ENCODE data around the gene PLA1A. TPM values are rescaled to one million over a fixed set of nuclear protein-coding genes. Genes with fewer than 3 reads are reported as not detected.
A peak's percentile ranks its signal among the peaks of the same experiment; 100 is the strongest.

PLA1A gene
- total and polyA plus RNA-seq, 2 donors (not counting 1 experiment from before 2014, with no cell fraction given) = 0.27 to 0.28 TPM

DNA sequence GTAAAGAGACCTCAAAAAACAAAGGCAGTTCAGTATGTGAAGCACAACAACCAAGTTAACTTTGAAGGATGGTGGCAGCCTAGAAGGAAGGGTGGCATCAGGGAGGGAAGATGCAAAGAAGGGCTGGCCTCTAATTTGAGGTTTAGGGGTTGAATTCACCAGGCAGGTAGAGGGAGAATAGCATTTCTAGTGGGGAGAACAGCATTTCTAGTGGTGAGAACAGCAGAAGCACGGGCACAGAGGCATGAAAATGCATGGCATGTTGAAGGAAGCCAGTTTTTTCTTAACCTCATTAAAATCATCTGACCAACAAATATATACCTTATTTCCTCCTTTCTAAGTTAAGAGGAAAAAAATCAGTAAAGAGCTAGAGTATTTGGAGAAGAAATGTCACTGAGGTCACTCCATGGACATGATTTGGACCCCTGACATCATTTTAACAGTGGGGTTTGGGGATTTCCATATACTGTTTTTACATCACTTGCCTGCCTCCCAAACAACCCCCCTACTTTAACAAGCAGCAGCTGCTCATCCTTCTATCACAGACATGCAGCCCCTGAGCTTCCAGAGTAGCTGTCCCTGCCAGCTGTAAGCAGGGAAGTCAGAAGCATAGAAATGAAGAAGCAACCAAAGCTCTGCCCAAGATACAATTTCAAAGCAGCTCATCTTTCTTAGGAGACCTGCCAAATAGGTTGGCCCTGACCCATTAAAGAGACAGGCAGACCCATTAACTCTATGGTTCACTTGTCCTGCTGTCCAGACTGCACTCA lies 65.1 kb downstream of the PLA1A start:
- no peak overlapping the region for H2AFZ ChIP-seq (ENCODE audit: insufficient read depth, low read depth, low read length, poor library complexity, severe bottlenecking)
- CTCF ChIA-PET = interaction anchor here (0.7 to 1.2 kb wide), 4 partner anchors 10 to 103 kb away, joined by 3 to 4 read pairs (median 4); partner anchors contain the start of gene CD80
- H4K20me1 ChIP-seq (ENCODE audit: control insufficient read depth, insufficient read depth, low read length, poor library complexity, severe bottlenecking) = no peaks in the 10 kb centered on the region
- peaks cover 48% of the 10 kb centered on the region for H3K4me1 Mint-ChIP-seq
- POLR2A ChIA-PET = no interaction called here
- H3K27ac Mint-ChIP-seq = peak overlapping the region; percentile 42
- no peaks in the 10 kb centered on the region for H3K27me3 Mint-ChIP-seq
- no CpG with 5 or more reads among the region's 1 CpG for WGBS (ENCODE audit: insufficient coverage)
- H3K4me3 ChIP-seq (ENCODE audit: control extremely low read depth in 1 of 5, extremely low read depth in 1 of 5, insufficient read depth in 1 of 5, low read depth in 2 of 5, low read length in 4 of 5) = no peak overlapping the region
- no peak overlapping the region for H3K9ac ChIP-seq (ENCODE audit: low read length)
- no peaks in the 10 kb centered on the region for H3K36me3 ChIP-seq (replicated peaks in 1 of 2; ENCODE audit: control extremely low read depth in 1 of 2, control insufficient read depth in 1 of 2, extremely low read depth in 1 of 2, insufficient read depth in 2 of 2, low read length in 1 of 2)
- no peaks in the 10 kb centered on the region for H3K79me2 ChIP-seq (ENCODE audit: control insufficient read depth, insufficient read depth, low read length)
- peak; percentile 13 for DNase-seq
- no peaks in the 10 kb centered on the region for H3K9me3 ChIP-seq (ENCODE audit: control extremely low read depth in 1 of 3, control insufficient read depth in 2 of 3, insufficient read depth in 1 of 3, low read length in 2 of 3)
- no peak overlapping the region for H3K4me2 ChIP-seq (replicated peaks; ENCODE audit: low read depth, low read length, poor library complexity, severe bottlenecking)
- ATAC-seq (ENCODE audit: low read depth) = no peak
- peaks cover 9 to 15% of the 10 kb centered on the region in 2 donors for H3K4me1 ChIP-seq (ENCODE audit: control insufficient read depth in 2 of 2, insufficient read depth in 2 of 2, low read length in 2 of 2)
- TF ChIP-seq, protein P1, sequence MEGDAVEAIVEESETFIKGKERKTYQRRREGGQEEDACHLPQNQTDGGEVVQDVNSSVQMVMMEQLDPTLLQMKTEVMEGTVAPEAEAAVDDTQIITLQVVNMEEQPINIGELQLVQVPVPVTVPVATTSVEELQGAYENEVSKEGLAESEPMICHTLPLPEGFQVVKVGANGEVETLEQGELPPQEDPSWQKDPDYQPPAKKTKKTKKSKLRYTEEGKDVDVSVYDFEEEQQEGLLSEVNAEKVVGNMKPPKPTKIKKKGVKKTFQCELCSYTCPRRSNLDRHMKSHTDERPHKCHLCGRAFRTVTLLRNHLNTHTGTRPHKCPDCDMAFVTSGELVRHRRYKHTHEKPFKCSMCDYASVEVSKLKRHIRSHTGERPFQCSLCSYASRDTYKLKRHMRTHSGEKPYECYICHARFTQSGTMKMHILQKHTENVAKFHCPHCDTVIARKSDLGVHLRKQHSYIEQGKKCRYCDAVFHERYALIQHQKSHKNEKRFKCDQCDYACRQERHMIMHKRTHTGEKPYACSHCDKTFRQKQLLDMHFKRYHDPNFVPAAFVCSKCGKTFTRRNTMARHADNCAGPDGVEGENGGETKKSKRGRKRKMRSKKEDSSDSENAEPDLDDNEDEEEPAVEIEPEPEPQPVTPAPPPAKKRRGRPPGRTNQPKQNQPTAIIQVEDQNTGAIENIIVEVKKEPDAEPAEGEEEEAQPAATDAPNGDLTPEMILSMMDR (IDR thresholded peaks at IDR 0.05) = no peak
- no peak for TF ChIP-seq EZH2 (IDR thresholded peaks at IDR 0.05; ENCODE audit: borderline replicate concordance, insufficient read depth, low read depth, low read length, poor library complexity, severe bottlenecking)
- no peaks in the 10 kb centered on the region for H3K9me3 Mint-ChIP-seq (ENCODE audit: insufficient read depth)
- intact Hi-C loops (cut with micrococcal nuclease) = no loop called here
- H3K4me3 Mint-ChIP-seq = no peak overlapping the region
- H3K27me3 ChIP-seq (replicated peaks in 1 of 4; ENCODE audit: control extremely low read depth in 1 of 4, control insufficient read depth in 3 of 4, insufficient read depth in 4 of 4, low read length in 3 of 4) = no peaks in the 10 kb centered on the region
- H3K27ac ChIP-seq (ENCODE audit: low read length in 2 of 2) = no peak overlapping the region

DNA sequence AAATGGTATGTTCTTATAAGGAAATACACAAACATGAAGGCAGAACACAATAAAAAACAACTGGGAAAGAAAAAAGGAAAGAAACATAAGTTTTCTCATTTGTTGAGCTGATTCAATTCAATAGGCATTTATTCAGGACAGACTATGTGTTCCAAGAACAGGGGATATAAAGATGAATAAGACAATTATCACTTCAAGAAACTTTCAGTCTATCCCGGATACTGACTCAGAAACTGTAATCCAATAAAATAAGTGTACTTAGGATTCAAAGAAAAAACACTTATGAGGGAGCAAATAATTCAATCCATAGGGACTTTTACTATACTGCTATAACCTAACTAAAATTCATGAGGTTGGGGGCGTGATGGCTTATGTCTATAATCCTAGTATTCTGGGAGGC lies 66.2 kb downstream of the PLA1A start:
- H3K4me1 ChIP-seq (ENCODE audit: control insufficient read depth in 2 of 2, insufficient read depth in 2 of 2, low read length in 2 of 2) = peaks cover 9 to 15% of the 10 kb centered on the region in 2 donors
- no CpG with 5 or more reads among the region's 2 CpGs for WGBS (ENCODE audit: insufficient coverage)
- H3K79me2 ChIP-seq (ENCODE audit: control insufficient read depth, insufficient read depth, low read length) = no peaks in the 10 kb centered on the region
- intact Hi-C loops (cut with micrococcal nuclease) = no loop called here
- no peak overlapping the region for H2AFZ ChIP-seq (ENCODE audit: insufficient read depth, low read depth, low read length, poor library complexity, severe bottlenecking)
- no peak overlapping the region for H3K9ac ChIP-seq (ENCODE audit: low read length)
- no peak for ATAC-seq (ENCODE audit: low read depth)
- Mint-ChIP-seq H3K4me1 (peaks cover 43% of the 10 kb centered on the region), H3K27ac (peak overlapping the region; percentile 46), H3K27me3 (no peaks in the 10 kb centered on the region), H3K9me3 (ENCODE audit: insufficient read depth) (no peaks in the 10 kb centered on the region), H3K4me3 (no peak overlapping the region)
- no peaks in the 10 kb centered on the region for H3K27me3 ChIP-seq (replicated peaks in 1 of 4; ENCODE audit: control extremely low read depth in 1 of 4, control insufficient read depth in 3 of 4, insufficient read depth in 4 of 4, low read length in 3 of 4)
- H3K4me3 ChIP-seq (ENCODE audit: control extremely low read depth in 1 of 5, extremely low read depth in 1 of 5, insufficient read depth in 1 of 5, low read depth in 2 of 5, low read length in 4 of 5) = no peak overlapping the region
- H3K4me2 ChIP-seq (replicated peaks; ENCODE audit: low read depth, low read length, poor library complexity, severe bottlenecking) = no peak overlapping the region
- DNase-seq = no peak
- ChIA-PET POLR2A (no interaction called here), CTCF (interaction anchor here (1.1 kb wide), 1 partner anchor 17 kb away, joined by 4 read pairs; no protein-coding TSS in a partner anchor)
- no peaks in the 10 kb centered on the region for H3K9me3 ChIP-seq (ENCODE audit: control extremely low read depth in 1 of 3, control insufficient read depth in 2 of 3, insufficient read depth in 1 of 3, low read length in 2 of 3)
- H4K20me1 ChIP-seq (ENCODE audit: control insufficient read depth, insufficient read depth, low read length, poor library complexity, severe bottlenecking) = no peaks in the 10 kb centered on the region
- TF ChIP-seq, protein P1 (IDR thresholded peaks at IDR 0.05) = no peak
- TF ChIP-seq EZH2 (IDR thresholded peaks at IDR 0.05; ENCODE audit: borderline replicate concordance, insufficient read depth, low read depth, low read length, poor library complexity, severe bottlenecking) = no peak
- H3K36me3 ChIP-seq (replicated peaks in 1 of 2; ENCODE audit: control extremely low read depth in 1 of 2, control insufficient read depth in 1 of 2, extremely low read depth in 1 of 2, insufficient read depth in 2 of 2, low read length in 1 of 2) = peaks cover 4 to 8% of the 10 kb centered on the region in 2 experiments
- H3K27ac ChIP-seq (ENCODE audit: low read length in 2 of 2) = peak overlapping the region in 1 of 2 donors; percentile 50
